Measurements from ENCODE around the gene IWS1. TPM values are rescaled to one million over a fixed set of nuclear protein-coding genes. Genes with fewer than 3 reads are reported as not detected.

IWS1 gene
- total RNA-seq, 1 experiment from 2014 or later: 66.8 TPM

- DNase-seq: no peak
Measured at GRCh38 chr2:127475788-127476187, 50.5 kb downstream of the IWS1 start.

GRCh38 chr2:127472268-127472667 lies 54.0 kb downstream of the IWS1 start:
- no peaks in the 10 kb centered on the region for H3K9me3 ChIP-seq (replicated peaks)
- no peak for DNase-seq
- no peak overlapping the region for H3K27ac ChIP-seq
- no peaks in the 10 kb centered on the region for H3K27me3 ChIP-seq
- no peaks in the 10 kb centered on the region; the same call in 1 of the 2 replicates for H3K36me3 ChIP-seq
- no peak overlapping the region for H3K4me3 ChIP-seq
- H3K4me1 ChIP-seq: no peaks in the 10 kb centered on the region

More at GRCh38 chr2:127475788-127476187, 50.5 kb downstream of the IWS1 start:
- Histone ChIP-seq H3K27me3 (no peaks in the 10 kb centered on the region), H3K9me3 (replicated peaks) (no peaks in the 10 kb centered on the region), H3K36me3 (peaks cover 4% of the 10 kb centered on the region; the same call in 1 of the 2 replicates), H3K4me1 (no peaks in the 10 kb centered on the region), H3K4me3 (no peak overlapping the region), H3K27ac (no peak overlapping the region)

DNA sequence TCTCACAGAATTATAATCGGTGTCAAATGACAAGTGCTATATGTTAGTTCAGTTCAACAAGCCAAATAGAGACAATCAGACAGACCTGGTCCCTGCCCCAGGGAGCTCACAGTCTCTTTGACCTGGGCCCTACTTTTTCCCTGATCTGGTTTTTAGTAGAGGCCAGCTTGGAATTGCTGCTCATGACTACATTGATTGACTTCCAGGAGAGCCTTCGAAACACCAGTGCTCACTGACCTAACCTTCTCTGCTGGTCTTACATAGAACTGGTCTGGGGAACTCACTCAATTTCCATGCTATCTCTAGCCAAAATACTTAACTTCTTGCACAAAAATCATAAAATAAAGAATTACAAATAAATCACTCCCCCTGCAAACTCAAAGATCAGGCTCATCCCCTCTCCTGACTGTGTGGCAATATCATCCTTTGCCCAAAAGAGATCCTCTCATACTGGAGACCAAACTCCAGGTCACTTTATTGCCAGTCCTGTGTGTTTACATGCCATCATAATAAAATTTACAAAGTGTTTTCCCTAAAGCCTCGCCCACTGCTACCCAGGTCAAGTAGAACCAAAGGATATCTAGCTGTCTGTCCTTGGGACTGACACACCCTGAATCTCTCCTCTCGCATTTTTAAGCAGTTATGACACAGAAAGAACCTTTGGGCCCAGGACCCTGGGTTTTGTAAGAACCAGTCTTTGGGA lies 54.9 kb downstream of the IWS1 start:
- Histone ChIP-seq H3K27ac (no peak overlapping the region), H3K9me3 (replicated peaks) (no peaks in the 10 kb centered on the region), H3K27me3 (no peaks in the 10 kb centered on the region), H3K36me3 (no peaks in the 10 kb centered on the region; the same call in 1 of the 2 replicates), H3K4me1 (no peaks in the 10 kb centered on the region), H3K4me3 (no peak overlapping the region)
- DNase-seq: no peak

GRCh38 chr2:127469974-127470373 lies 56.3 kb downstream of the IWS1 start:
- Histone ChIP-seq H3K27ac (no peak overlapping the region), H3K4me1 (peaks cover 2% of the 10 kb centered on the region), H3K4me3 (no peak overlapping the region), H3K36me3 (no peaks in the 10 kb centered on the region; the same call in 1 of the 2 replicates), H3K9me3 (replicated peaks) (no peaks in the 10 kb centered on the region), H3K27me3 (no peaks in the 10 kb centered on the region)
- DNase-seq: no peak

- no peak overlapping the region for H3K4me3 ChIP-seq
- H3K36me3 ChIP-seq: no peaks in the 10 kb centered on the region; the same call in 1 of the 2 replicates
- no peaks in the 10 kb centered on the region for H3K9me3 ChIP-seq (replicated peaks)
- H3K27ac ChIP-seq: no peak overlapping the region
- no peaks in the 10 kb centered on the region for H3K27me3 ChIP-seq
- no peak for DNase-seq
- H3K4me1 ChIP-seq: peaks cover 11% of the 10 kb centered on the region
Measured at GRCh38 chr2:127469051-127469450, 57.2 kb downstream of the IWS1 start.

DNA sequence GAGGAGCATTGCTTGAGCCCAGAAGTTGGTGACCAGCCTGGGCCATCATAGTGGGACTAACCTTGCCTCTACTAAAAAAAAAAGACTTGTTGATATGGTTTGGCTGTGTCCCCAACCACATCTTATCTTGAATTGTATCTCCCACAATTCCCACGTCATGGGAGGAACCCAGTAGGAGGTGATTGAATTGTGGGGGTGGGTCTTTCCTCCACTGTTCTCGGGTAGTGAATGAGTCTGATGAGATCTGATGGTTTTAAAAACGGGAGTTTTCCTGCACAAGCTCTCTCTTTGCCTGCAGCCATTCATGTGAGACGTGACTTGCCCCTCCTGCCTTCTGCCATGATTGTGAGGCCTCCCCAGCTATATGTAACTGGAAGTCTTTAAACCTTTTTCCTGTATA lies 61.0 kb downstream of the IWS1 start:
- Histone ChIP-seq H3K36me3 (no peaks in the 10 kb centered on the region; the same call in 1 of the 2 replicates), H3K4me3 (no peak overlapping the region), H3K27me3 (no peaks in the 10 kb centered on the region), H3K9me3 (replicated peaks) (no peaks in the 10 kb centered on the region), H3K4me1 (peaks cover 25% of the 10 kb centered on the region), H3K27ac (no peak overlapping the region)
- no peak for DNase-seq

- H3K36me3 ChIP-seq: no peaks in the 10 kb centered on the region
- peak overlapping the region; percentile 92 for H3K27ac ChIP-seq
- no peak overlapping the region for H3K4me3 ChIP-seq
- peaks cover 25% of the 10 kb centered on the region for H3K4me1 ChIP-seq
- no peak for DNase-seq
- no peaks in the 10 kb centered on the region for H3K27me3 ChIP-seq
- H3K9me3 ChIP-seq (replicated peaks): no peaks in the 10 kb centered on the region
Measured at GRCh38 chr2:127464470-127465257, 61.6 kb downstream of the IWS1 start.

DNA sequence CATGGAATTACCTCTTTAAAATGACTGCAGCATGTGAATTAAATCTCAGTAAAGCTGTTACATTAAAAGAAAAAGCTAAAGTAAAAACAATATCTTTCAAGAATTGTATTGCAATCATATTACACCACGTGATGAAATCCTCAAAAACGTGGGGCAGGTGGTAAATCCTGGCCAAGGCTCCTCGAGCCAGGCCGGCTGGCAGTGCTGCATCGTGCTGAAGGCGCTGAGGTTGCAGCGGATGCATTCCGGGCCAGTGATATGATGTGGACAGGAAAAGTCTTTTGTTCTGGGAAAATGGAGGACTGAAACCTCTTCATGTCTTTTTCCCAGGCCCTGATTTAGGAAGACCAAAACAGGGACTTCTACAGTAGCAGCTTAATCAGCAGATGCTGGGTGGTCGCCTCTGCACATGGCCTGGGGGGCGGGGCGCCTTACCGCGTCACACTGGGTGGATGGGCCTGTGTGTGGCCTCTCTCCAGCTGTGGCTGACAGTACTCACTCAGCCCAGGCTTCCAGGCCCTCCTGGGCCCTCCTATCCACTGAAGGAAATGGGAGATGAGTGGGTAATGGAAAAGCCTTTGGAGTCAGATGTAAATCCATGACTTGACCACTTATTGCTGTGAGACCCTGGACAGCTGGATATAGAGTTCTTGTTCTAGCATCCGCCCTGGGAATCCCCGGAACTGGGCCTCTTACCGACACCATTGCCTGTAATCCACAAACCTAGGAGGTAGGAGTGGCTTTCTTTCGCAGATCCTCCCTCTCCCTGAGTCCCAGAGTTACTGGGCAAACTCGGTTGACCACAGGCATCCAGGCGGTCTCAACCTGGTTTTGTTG lies 62.9 kb downstream of the IWS1 start:
- Histone ChIP-seq H3K4me3 (peak overlapping the region; percentile 41), H3K4me1 (peaks cover 25% of the 10 kb centered on the region), H3K36me3 (no peaks in the 10 kb centered on the region), H3K9me3 (replicated peaks) (no peaks in the 10 kb centered on the region), H3K27me3 (no peaks in the 10 kb centered on the region), H3K27ac (peak overlapping the region; percentile 92)
- peak; percentile 96 to 97 for DNase-seq

- peak overlapping the region; percentile 41 for H3K4me3 ChIP-seq
- H3K9me3 ChIP-seq (replicated peaks): no peaks in the 10 kb centered on the region
- H3K36me3 ChIP-seq: no peaks in the 10 kb centered on the region
- peak overlapping the region; percentile 92 for H3K27ac ChIP-seq
- peak in 1 of 2 experiments; percentile 33 for DNase-seq
- H3K27me3 ChIP-seq: no peaks in the 10 kb centered on the region
- H3K4me1 ChIP-seq: peaks cover 25% of the 10 kb centered on the region
Measured at GRCh38 chr2:127462461-127462860, 63.8 kb downstream of the IWS1 start.

- Histone ChIP-seq H3K9me3 (replicated peaks) (no peaks in the 10 kb centered on the region), H3K4me3 (no peak overlapping the region), H3K36me3 (no peaks in the 10 kb centered on the region), H3K27ac (no peak overlapping the region), H3K4me1 (peaks cover 24% of the 10 kb centered on the region), H3K27me3 (no peaks in the 10 kb centered on the region)
- DNase-seq: no peak
Measured at GRCh38 chr2:127456960-127457359, 69.3 kb downstream of the IWS1 start.

DNA sequence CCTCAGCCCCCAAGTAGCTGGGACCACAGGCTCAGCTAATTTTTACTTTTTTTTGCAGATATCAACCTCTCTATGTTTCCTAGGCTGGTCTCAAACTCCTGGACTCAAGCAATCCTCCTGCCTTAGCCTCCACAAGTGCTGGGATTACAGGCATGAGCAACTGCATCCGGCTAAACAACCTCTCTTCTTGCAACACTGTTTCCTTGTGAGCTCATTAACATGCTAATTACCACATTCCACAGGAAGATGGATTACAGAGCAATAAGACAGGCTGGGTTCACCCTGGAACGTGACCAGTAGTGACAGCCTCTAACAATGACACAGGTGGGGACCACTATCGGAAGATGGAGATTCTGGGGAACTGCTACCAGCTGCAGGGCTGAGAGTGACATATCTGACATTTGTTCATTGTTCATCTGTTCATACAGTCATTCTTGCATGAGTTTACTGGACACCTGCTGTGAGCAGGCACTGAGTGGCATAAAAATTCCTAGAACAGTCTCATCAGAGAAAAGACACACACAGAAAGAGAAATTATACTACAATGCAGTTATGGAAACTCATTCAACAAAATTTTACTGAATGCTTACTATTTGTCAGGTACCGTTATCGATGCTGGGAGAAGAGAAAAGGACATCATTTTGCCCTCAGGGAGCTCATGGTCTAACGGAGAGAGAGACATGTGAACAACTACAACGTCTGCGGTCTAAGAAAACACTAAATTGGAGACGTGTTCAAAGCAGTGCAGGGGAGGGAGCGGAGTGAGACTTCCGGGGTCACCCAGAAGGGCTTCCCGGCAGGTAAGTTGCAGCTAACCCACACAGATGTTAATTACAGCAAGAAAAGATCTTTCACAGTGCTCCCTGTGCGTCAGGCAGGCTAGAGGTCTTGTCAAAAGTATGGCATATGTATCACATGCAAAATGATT lies 70.5 kb downstream of the IWS1 start:
- Histone ChIP-seq H3K4me3 (no peak overlapping the region), H3K27me3 (no peaks in the 10 kb centered on the region), H3K36me3 (no peaks in the 10 kb centered on the region), H3K27ac (no peak overlapping the region), H3K9me3 (replicated peaks) (no peaks in the 10 kb centered on the region), H3K4me1 (peaks cover 24% of the 10 kb centered on the region)
- peak; percentile 38 to 64 for DNase-seq

DNA sequence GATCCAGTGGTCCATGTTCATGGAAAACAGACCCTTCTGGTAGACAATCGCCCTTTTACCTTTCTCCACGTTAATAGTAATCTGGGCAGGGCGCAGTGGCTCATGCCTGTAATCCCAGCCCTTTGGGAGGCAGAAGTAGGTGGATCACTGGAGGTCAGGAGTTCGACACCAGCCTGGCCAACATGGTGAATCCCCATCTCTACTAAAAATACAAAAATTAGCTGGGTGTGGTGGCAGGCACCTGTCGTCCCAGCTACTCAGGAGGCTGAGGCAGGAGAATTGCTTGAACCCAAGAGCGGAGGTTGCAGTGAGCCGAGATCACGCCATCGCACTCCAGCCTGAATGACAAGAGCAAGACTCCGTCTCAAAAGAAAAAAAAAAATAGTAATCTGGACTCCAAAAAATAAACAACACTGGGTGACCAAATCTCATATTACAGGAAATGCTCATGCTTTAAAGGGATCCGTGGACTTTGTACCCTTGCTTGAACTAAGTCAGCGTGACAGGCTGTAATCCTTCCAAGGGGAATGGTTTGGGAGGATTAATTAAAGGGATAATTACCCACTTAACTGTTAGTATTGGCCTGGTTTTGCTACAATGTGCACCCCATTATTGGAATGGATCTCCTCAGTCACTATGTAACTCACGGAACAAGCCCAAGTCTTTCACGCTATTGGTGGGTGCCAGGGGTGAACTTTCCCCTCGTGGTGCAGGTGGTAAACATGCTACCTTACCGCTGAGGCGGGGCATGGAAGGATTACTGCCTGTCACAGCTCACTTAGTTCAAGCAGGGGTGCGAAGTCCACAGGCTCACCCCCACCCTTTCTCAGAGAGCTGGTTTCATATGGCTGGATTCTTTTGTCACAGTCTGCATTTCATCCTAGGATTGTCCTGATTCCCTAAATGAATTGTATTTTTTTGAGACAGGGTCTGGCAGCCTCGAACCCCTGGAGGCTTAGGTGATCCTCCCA lies 71.4 kb downstream of the IWS1 start:
- peaks cover 24% of the 10 kb centered on the region for H3K4me1 ChIP-seq
- no peak overlapping the region; the same call in 1 of the 2 replicates for H3K27ac ChIP-seq
- peak; percentile 21 to 60 for DNase-seq
- no peaks in the 10 kb centered on the region for H3K36me3 ChIP-seq
- H3K9me3 ChIP-seq (replicated peaks): no peaks in the 10 kb centered on the region
- H3K4me3 ChIP-seq: no peak overlapping the region
- no peaks in the 10 kb centered on the region for H3K27me3 ChIP-seq

All from SJCRH30 (cell line).